ENCODE data around the gene ING1. TPM values are rescaled to one million over a fixed set of nuclear protein-coding genes. Genes with fewer than 3 reads are reported as not detected.
"Not testable (repeated sequence)": the region's sequence is repeated elsewhere in the genome, so short reads cannot be mapped to it uniquely, and the experiment has no call there.

Gene ING1
- total and polyA plus RNA-seq, 8 donors, result 9.3 to 24.3 (median 21.7) TPM

GRCh38 chr13:110699148-110700145 lies 14.1 kb upstream of the ING1 start:
- Histone ChIP-seq H3K4me1 (peaks cover 4 to 56% of the 10 kb centered on the region in 2 donors), H3K4me3 (no peak overlapping the region), H3K36me3 (peaks cover 0 to 62% of the 10 kb centered on the region in 2 donors), H3K27me3 (no peaks in the 10 kb centered on the region), H3K27ac (peak overlapping the region in 1 of 2 donors; percentile 68), H3K9me3 (no peaks in the 10 kb centered on the region)
- intact Hi-C loops (cut with DNase I), result no loop called here
- TF ChIP-seq, protein P1, sequence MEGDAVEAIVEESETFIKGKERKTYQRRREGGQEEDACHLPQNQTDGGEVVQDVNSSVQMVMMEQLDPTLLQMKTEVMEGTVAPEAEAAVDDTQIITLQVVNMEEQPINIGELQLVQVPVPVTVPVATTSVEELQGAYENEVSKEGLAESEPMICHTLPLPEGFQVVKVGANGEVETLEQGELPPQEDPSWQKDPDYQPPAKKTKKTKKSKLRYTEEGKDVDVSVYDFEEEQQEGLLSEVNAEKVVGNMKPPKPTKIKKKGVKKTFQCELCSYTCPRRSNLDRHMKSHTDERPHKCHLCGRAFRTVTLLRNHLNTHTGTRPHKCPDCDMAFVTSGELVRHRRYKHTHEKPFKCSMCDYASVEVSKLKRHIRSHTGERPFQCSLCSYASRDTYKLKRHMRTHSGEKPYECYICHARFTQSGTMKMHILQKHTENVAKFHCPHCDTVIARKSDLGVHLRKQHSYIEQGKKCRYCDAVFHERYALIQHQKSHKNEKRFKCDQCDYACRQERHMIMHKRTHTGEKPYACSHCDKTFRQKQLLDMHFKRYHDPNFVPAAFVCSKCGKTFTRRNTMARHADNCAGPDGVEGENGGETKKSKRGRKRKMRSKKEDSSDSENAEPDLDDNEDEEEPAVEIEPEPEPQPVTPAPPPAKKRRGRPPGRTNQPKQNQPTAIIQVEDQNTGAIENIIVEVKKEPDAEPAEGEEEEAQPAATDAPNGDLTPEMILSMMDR (IDR thresholded peaks at IDR 0.05), result no peak
- peak; percentile 33 for ATAC-seq
- DNase-seq, result no peak

DNA sequence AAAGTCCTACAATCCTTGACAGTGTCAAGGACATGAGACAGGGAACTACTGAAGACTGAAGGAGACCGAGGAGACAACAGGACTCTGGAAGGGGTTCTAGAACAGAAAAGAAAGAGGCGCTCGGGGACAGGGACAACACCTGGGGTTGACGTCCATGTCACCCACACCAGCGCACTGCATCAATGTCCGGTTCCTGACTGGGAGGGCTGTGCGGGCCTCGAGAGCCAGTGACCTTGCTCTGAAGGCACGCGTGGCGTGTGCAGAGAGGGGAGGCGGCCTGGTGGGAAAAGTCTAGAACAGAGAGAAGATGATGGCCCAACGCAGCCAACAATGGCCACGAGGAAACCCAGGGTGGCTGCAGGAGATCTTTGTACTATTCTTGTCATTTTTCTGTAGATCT lies 13.3 kb upstream of the ING1 start:
- Histone ChIP-seq H3K9me3 (no peaks in the 10 kb centered on the region), H3K27ac (peak overlapping the region in 1 of 2 donors; percentile 68), H3K27me3 (no peaks in the 10 kb centered on the region), H3K4me3 (no peak overlapping the region), H3K4me1 (peaks cover 11 to 63% of the 10 kb centered on the region in 2 donors), H3K36me3 (peaks cover 0 to 56% of the 10 kb centered on the region in 2 donors)
- intact Hi-C loops (cut with DNase I), result no loop called here
- TF ChIP-seq, protein P1 (IDR thresholded peaks at IDR 0.05), result no peak
- ATAC-seq (no peak), DNase-seq (no peak)

GRCh38 chr13:110700641-110701040 lies 12.9 kb upstream of the ING1 start:
- no peak overlapping the region for H3K27ac ChIP-seq

DNA sequence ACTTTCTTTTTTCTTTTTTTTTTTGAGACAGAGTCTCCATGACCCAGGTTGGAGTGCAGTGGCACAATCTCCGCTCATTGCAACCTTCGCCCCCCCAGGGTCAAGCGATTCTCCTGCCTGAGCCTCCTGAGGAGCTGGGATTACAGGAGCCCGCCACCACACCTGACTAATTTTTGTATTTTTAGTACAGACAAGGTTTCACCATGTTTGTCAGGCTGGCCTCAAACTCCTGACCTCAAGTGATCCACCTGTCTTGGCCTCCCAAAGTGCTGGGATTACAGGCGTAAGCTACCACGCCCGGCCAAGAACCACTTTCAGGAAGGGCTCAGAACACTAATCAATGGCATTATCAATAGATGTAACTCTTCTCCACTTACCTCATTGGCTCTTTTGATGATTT lies 12.4 kb upstream of the ING1 start:
- H3K27me3 ChIP-seq; H3K4me3 ChIP-seq; H3K27ac ChIP-seq; H3K9me3 ChIP-seq; intact Hi-C loops (cut with DNase I); ATAC-seq; DNase-seq: not testable (repeated sequence)
- peaks cover 0 to 54% of the 10 kb centered on the region in 2 donors for H3K36me3 ChIP-seq
- H3K4me1 ChIP-seq, result peaks cover 14 to 68% of the 10 kb centered on the region in 2 donors

More at GRCh38 chr13:110700641-110701040, 12.9 kb upstream of the ING1 start:
- H3K9me3 ChIP-seq, result no peaks in the 10 kb centered on the region
- peaks cover 0 to 56% of the 10 kb centered on the region in 2 donors for H3K36me3 ChIP-seq
- ATAC-seq (no peak), DNase-seq (no peak)
- TF ChIP-seq, protein P1 (IDR thresholded peaks at IDR 0.05), result no peak
- no peaks in the 10 kb centered on the region for H3K27me3 ChIP-seq
- H3K4me1 ChIP-seq, result peaks cover 14 to 68% of the 10 kb centered on the region in 2 donors
- H3K4me3 ChIP-seq, result no peak overlapping the region
- intact Hi-C loops (cut with DNase I), result no loop called here

- TF ChIP-seq, protein P1 (IDR thresholded peaks at IDR 0.05), result no peak
- Histone ChIP-seq H3K27me3 (no peaks in the 10 kb centered on the region), H3K27ac (no peak overlapping the region), H3K4me3 (no peak overlapping the region), H3K4me1 (peaks cover 14 to 76% of the 10 kb centered on the region in 2 donors), H3K9me3 (no peaks in the 10 kb centered on the region), H3K36me3 (peaks cover 0 to 43% of the 10 kb centered on the region in 2 donors)
- DNase-seq (no peak), ATAC-seq (no peak)
- intact Hi-C loops (cut with DNase I), result no loop called here
These were observed 11.4 kb upstream of the ING1 start for GRCh38 chr13:110702089-110702488.

Data from left lung (tissue), 10 donors.